ENCODE data around the gene MLN. TPM values are rescaled to one million over a fixed set of nuclear protein-coding genes. Genes with fewer than 3 reads are reported as not detected.

The MLN gene
- total and polyA plus RNA-seq, 2 experiments from 2014 or later = not detected

GRCh38 chr6:33786736-33787135 is 17.1 kb downstream of the MLN start:
- H3K79me2 ChIP-seq (replicated peaks; ENCODE audit: insufficient read depth) = peaks cover 37% of the 10 kb centered on the region
- no peak overlapping the region for H2AFZ ChIP-seq
- no peak for TF ChIP-seq EZH2phosphoT487 (IDR thresholded peaks at IDR 0.05; ENCODE audit: unreplicated experiment)
- TF ChIP-seq CTCF (conservative IDR thresholded peaks at IDR 0.05; ENCODE audit: low read depth in 2 of 2) = no peak
- no peak for TF ChIP-seq ETS1 (IDR thresholded peaks at IDR 0.05)
- TF ChIP-seq CREB1 (CRISPR knock-in tag; IDR thresholded peaks at IDR 0.05; ENCODE audit: low read depth) = no peak
- TF ChIP-seq POLR2AphosphoS5 (IDR thresholded peaks at IDR 0.05; ENCODE audit: low read depth) = no peak
- TF ChIP-seq STAT1 (IDR thresholded peaks at IDR 0.05; ENCODE audit: unreplicated experiment) = no peak
- no peak for TF ChIP-seq ZNF462 (CRISPR knock-in tag; IDR thresholded peaks at IDR 0.05)
- no peak for TF ChIP-seq NANOG (IDR thresholded peaks at IDR 0.05; ENCODE audit: borderline replicate concordance)
- no peak for TF ChIP-seq REST (IDR thresholded peaks at IDR 0.05; ENCODE audit: unreplicated experiment)
- H3F3A ChIP-seq (replicated peaks; ENCODE audit: low read depth) = peaks cover 13% of the 10 kb centered on the region; the same call in 1 of the 2 replicates
- no peak overlapping the region for H3K27ac ChIP-seq (ENCODE audit: low read depth)
- peaks cover 11% of the 10 kb centered on the region; the same call in 1 of the 2 replicates for H4K20me1 ChIP-seq (replicated peaks; ENCODE audit: insufficient read depth)
- Mint-ChIP-seq H3K27me3 (ENCODE audit: insufficient read depth, low read depth, poor library complexity) (peaks cover 17% of the 10 kb centered on the region), H3K9me3 (no peaks in the 10 kb centered on the region), H3K4me3 (peak overlapping the region; percentile 91; the same call in 1 of the 3 replicates), H3K27ac (0 out of 2 replicates have a peak overlapping the region, but pooled peaks have one; percentile 33), H3K4me1 (peaks cover 74% of the 10 kb centered on the region), H3K36me3 (ENCODE audit: low read depth) (peaks cover 42% of the 10 kb centered on the region)
- H3K4me2 ChIP-seq = peak overlapping the region; percentile 82
- H3K36me3 ChIP-seq (ENCODE audit: insufficient read depth) = peaks cover 12% of the 10 kb centered on the region; the same call in 1 of the 2 replicates
- peaks cover 4% of the 10 kb centered on the region; the same call in 1 of the 2 replicates for H3K9me2 ChIP-seq (ENCODE audit: insufficient read depth)
- no peaks in the 10 kb centered on the region for H3K27me3 ChIP-seq (ENCODE audit: insufficient read depth)
- peaks cover 62% of the 10 kb centered on the region for H3K4me1 ChIP-seq (ENCODE audit: insufficient read depth)
- H3K4me3 ChIP-seq = peak overlapping the region; percentile 86
- ATAC-seq (no peak), DNase-seq (ENCODE audit: low spot score) (no peak)
